GM13976 (cell line): ENCODE data around the gene TMEM245.

ENCODE experiments used
- DNase-seq: peaks from one replicate; pipeline ENCODE4 v3.0.0; 2012; ENCODE audit warnings: low spot score
- in situ Hi-C: fragments of 300-500 bp; cut with MboI; formaldehyde crosslinking; loops from one replicate; pipeline ENCODE4 v1.12.0; 2022; ENCODE audit warnings: low sequenced_read_pairs, mixed read lengths, inconsistent platforms; ENCODE audit not compliant: unreplicated experiment
- TF ChIP-seq, protein P1 (sequence below): IDR thresholded peaks from 2 replicates; pipeline ENCODE4 v1.5.1; 2012; ENCODE audit warnings: borderline replicate concordance, mild to moderate bottlenecking; ENCODE audit not compliant: insufficient read depth; ENCODE audit errors: extremely low read depth, missing control alignments, control extremely low read depth

The TMEM245 gene

DNA sequence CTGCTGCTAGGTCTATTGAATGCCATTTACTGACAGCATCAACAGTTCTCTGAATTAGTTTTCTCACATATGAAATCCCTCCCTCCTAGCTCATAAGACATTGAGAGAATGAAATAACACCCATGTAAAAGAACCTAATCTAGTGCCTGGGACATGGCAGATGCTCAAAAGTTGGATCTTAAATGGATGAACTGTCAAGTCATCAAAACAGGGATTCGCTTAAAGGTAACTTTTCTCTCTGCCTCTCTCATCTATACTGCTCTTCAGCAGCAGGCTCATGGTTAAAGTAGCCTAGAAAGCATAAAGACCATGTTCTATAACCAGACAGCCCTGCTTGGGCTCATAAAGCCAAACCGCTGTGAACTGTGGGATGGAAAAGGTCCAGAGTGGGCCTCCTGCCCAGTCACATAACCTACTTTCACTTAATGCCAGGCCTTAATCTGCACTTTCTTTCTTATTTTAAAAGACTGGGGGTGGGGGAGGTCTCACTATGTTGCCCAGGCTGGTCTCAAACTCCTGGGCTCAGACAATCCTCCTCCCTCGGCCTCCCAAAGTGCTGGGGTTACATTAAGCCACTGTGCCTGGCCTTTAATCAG lies 3.7 kb downstream of the TMEM245 start:
- TF ChIP-seq, protein P1, sequence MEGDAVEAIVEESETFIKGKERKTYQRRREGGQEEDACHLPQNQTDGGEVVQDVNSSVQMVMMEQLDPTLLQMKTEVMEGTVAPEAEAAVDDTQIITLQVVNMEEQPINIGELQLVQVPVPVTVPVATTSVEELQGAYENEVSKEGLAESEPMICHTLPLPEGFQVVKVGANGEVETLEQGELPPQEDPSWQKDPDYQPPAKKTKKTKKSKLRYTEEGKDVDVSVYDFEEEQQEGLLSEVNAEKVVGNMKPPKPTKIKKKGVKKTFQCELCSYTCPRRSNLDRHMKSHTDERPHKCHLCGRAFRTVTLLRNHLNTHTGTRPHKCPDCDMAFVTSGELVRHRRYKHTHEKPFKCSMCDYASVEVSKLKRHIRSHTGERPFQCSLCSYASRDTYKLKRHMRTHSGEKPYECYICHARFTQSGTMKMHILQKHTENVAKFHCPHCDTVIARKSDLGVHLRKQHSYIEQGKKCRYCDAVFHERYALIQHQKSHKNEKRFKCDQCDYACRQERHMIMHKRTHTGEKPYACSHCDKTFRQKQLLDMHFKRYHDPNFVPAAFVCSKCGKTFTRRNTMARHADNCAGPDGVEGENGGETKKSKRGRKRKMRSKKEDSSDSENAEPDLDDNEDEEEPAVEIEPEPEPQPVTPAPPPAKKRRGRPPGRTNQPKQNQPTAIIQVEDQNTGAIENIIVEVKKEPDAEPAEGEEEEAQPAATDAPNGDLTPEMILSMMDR = no peak
- no peak for DNase-seq
- in situ Hi-C loops = no loop called here

DNA sequence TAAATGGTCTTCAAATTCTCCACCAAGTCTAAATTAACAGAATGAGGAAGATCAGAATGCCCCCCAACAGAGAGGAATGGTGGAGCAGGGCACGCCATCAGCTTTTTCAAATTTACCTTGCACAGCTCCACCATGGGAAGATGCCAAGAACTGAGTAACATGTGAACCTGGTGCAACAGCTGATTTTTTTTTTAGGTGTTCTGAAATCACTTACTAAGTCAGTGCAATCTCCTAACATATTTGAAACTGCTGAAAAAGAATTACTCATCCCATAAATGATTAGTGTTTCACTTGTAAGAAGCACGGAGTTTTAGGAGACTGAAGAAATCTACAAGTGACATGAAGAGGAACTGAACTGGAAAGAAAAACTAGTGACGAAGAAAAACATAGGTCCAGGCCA lies 5.1 kb downstream of the TMEM245 start:
- in situ Hi-C loops = no loop called here
- DNase-seq = no peak
- TF ChIP-seq, protein P1 = no peak

DNA sequence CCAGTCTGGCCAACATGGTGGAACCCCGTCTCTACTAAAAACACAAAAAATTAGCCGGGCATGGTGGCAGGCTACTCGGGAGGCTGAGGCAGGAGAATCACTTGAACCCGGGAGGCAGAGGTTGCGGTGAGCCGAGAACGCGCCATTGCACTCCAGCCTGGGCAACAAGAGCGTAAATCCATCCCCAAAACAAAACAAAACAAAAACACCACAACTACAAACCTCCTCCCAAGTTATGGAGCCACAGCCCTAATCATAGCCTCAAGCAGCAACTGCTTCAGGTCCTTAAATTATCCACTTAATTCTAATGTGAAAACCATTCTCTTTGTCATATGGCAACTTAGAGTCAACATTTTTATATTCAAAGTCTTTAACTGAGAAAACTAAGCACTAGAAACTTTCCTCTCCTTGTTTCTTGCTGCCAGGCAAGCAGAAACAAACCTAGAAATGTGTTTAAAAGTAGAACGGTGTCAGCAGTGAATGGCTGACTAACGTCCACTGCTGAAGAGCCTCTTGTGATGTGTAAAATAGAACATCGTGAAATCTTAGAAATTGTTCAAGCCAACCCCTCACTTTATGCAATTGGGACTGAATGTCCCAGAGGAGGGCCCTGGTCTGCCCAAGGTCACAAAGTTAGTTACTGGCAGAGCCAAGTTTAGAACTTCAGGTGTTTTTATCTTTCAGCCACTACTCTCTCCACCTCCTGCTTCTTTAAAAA lies 5.7 kb downstream of the TMEM245 start:
- no peak for DNase-seq
- TF ChIP-seq, protein P1 = no peak
- in situ Hi-C loops = no loop called here

DNA sequence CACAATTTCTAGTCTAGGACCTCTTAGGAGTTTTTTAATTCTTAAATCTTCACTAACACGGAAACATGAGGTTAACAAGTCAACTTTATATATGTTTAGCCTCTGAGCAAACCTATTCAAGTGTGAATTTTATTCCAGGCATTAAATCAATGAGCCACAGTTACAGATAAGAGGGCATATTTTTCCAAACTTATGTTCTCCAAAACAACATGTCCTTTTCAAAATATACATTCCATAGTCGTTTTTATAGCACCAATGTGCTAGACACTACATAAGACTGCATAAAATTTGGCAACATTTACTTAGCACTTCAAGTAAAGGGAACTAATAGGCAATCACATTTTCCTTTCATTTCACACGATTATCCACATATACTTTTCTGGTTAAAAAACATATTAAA lies 6.5 kb downstream of the TMEM245 start:
- TF ChIP-seq, protein P1 = no peak
- DNase-seq = no peak
- in situ Hi-C loops = no loop called here

DNA sequence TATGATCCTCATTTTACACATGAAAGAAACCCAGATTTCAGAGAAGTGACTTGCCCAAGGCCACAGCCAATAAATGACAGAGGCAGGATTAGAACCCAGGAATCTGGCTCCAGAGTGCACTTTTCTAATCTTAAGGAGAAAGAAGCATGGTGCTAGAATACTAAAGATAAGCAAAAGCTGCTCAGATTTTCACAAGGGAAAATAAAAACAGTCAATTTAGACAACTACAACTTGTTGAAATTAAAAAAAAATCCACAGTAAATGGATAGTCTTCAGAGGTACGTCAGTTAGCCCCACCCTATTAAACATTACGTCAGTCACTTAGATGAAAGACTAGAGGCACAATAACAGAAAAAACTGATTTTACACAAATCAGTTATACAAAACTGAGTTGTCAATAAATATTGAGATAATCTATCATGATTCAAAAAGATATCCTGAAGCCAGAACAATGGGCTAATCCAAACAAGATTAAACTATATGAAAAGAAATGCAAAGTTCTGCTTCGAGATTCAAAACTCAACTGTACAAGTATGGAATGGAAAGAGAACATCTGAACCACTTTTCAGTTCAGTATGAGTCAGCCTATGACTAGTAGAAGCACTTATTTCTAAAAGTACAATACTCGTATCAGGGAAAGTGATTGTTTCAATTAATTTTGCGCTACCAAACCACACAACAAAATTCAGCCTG lies 9.3 kb downstream of the TMEM245 start:
- in situ Hi-C loops = no loop called here

DNA sequence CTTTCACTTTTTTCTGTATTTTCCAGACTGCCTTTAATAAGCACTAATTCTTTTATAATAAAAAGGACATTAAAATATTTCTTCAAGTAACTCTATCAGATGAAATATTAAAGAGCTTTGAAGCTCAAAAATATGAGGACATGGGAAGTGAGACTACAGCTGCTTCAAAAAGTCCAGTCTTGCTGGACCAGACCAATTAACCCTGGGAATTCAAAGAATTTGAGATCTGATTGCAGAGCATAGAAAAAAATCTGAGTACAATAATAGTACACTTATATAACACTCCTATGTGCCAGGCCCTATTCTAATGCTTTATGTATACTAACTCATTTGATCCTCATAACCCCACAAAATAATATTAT lies 9.8 kb downstream of the TMEM245 start:
- DNase-seq = no peak
- in situ Hi-C loops = no loop called here
- TF ChIP-seq, protein P1 = no peak

More for the DNA sequence above, 9.3 kb downstream of the TMEM245 start:
- peak; percentile 40 for DNase-seq
- TF ChIP-seq, protein P1 = no peak
